Measurements from ENCODE around the gene STX3. TPM values are rescaled to one million over a fixed set of nuclear protein-coding genes. Genes with fewer than 3 reads are reported as not detected.

The STX3 gene
- total and polyA plus RNA-seq, 2 of the 8 experiments (the other 6 are each of a cell fraction or from before 2014, with no cell fraction given): 50.5 to 56.1 TPM

DNA sequence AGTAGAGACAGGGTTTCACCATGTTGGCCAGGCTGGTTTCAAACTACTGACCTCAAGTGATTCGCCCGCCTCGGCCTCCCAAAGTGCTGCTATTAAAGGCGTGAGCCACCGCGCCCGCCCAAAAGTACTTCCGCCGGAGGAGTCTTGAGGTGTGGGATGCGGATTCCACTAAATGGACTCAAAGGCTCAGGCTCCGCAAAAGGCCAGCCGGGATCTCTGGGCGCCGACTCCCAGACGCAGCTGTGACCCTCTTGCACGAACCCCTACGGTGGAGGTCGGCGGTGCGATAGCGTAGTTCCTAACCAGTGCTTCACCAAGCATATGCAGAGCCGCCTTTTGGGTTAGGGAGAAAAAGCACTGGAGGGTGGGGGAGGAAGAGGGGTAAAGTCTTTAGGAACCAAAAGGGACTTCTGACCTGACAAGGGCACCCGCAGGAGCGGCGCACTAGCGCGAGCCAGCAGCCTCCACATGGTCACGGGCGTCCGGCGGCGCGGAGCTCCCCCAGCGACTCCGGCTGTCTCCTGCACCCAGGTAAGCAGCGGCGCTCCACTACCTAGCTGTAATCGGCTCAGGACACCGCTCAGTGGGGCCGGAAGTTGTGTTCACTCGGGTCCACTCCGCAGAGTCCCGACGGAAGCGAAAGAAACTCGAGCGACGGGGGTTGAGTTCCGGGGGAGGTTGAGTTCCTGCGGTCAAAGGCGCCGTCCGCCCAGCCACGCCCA, 55.2 kb downstream of the STX3 start, which contains the start of gene MRPL16 (continued):
- TF ChIP-seq POU5F1 (IDR thresholded peaks at IDR 0.05; ENCODE audit: low read depth, low read length): no peak
- TF ChIP-seq GTF2F1 (IDR thresholded peaks at IDR 0.05; ENCODE audit: borderline replicate concordance, low read depth, low read length): peak; percentile 71; the same call in 1 of the 2 replicates
- TF ChIP-seq NRF1 (IDR thresholded peaks at IDR 0.05; ENCODE audit: low read depth, low read length): no peak; the same call in 1 of the 2 replicates
- TF ChIP-seq CBX5 (IDR thresholded peaks at IDR 0.05; ENCODE audit: low read depth, low read length): no peak
- TF ChIP-seq TAF1 (IDR thresholded peaks at IDR 0.05; ENCODE audit: low read depth, low read length): peak; percentile 95
- TF ChIP-seq RNF2 (IDR thresholded peaks at IDR 0.05; ENCODE audit: borderline replicate concordance, low read depth, low read length, missing control alignments, poor library complexity, severe bottlenecking): no peak
- TF ChIP-seq HDAC6 (IDR thresholded peaks at IDR 0.05; ENCODE audit: low read depth, low read length): no peak
- TF ChIP-seq TCF12 (IDR thresholded peaks at IDR 0.05; ENCODE audit: low read depth, low read length): 0 out of 2 replicates have a peak, but pooled peaks have one; percentile 38
- TF ChIP-seq, protein P1, sequence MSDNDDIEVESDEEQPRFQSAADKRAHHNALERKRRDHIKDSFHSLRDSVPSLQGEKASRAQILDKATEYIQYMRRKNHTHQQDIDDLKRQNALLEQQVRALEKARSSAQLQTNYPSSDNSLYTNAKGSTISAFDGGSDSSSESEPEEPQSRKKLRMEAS (IDR thresholded peaks at IDR 0.05): peak; percentile 71
- TF ChIP-seq USF2 (IDR thresholded peaks at IDR 0.05; ENCODE audit: low read length): 0 out of 2 replicates have a peak, but pooled peaks have one; percentile 21
- peak; percentile 53; the same call in 1 of the 2 replicates for TF ChIP-seq CHD2 (IDR thresholded peaks at IDR 0.05; ENCODE audit: low read length)
- TF ChIP-seq SRF (IDR thresholded peaks at IDR 0.05; ENCODE audit: low read depth, low read length): peak; percentile 67
- TF ChIP-seq CEBPB (IDR thresholded peaks at IDR 0.05; ENCODE audit: low read depth, low read length): no peak; the same call in 1 of the 2 replicates
- TF ChIP-seq ATF2 (IDR thresholded peaks at IDR 0.05; ENCODE audit: low read length): no peak
- TF ChIP-seq CHD1 (IDR thresholded peaks at IDR 0.05; ENCODE audit: low read depth, low read length): no peak
- peak; percentile 91 for TF ChIP-seq TAF7 (optimal IDR thresholded peaks at IDR 0.05; ENCODE audit: borderline replicate concordance, low read depth, low read length)
- TF ChIP-seq, protein P2, sequence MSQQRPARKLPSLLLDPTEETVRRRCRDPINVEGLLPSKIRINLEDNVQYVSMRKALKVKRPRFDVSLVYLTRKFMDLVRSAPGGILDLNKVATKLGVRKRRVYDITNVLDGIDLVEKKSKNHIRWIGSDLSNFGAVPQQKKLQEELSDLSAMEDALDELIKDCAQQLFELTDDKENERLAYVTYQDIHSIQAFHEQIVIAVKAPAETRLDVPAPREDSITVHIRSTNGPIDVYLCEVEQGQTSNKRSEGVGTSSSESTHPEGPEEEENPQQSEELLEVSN (IDR thresholded peaks at IDR 0.05): 0 out of 2 replicates have a peak, but pooled peaks have one; percentile 27
- peak; percentile 100 for TF ChIP-seq GABPA (IDR thresholded peaks at IDR 0.05; ENCODE audit: borderline replicate concordance, insufficient read depth, low read length)
- 0 out of 2 replicates have a peak, but pooled peaks have one; percentile 29 for TF ChIP-seq JUN (IDR thresholded peaks at IDR 0.05; ENCODE audit: low read depth, low read length)
- no peak for TF ChIP-seq BRCA1 (IDR thresholded peaks at IDR 0.05; ENCODE audit: low read depth, low read length)

Data from H1 (cell line).